IgD-negative memory B cell (primary cell): Measurements from ENCODE around the gene RFFL. TPM values are rescaled to one million over a fixed set of nuclear protein-coding genes. Genes with fewer than 3 reads are reported as not detected.

Experiments
- H3K27ac Mint-ChIP-seq, 3 donors: one replicate each; pipeline ENCODE4 v1.8.0; 2020 to 2022; ENCODE audit warnings: mild to moderate bottlenecking in 3 of 3, mixed read lengths in 3 of 3, moderate library complexity in 1 of 3
- H3K27me3 Mint-ChIP-seq: one replicate; pipeline ENCODE4 v1.8.0; 2021; ENCODE audit warnings: mixed read lengths
- H3K36me3 Mint-ChIP-seq: one replicate; pipeline ENCODE4 v1.8.0; 2020; ENCODE audit warnings: mild to moderate bottlenecking, mixed read lengths
- H3K4me1 Mint-ChIP-seq, 3 donors: one replicate each; pipeline ENCODE4 v1.8.0; 2020 to 2022; ENCODE audit warnings: mixed read lengths in 3 of 3, mild to moderate bottlenecking in 1 of 3
- H3K4me3 Mint-ChIP-seq, 4 donors: one replicate each; pipeline ENCODE4 v1.8.0; 2020 to 2022; ENCODE audit warnings: mild to moderate bottlenecking in 4 of 4, mixed read lengths in 4 of 4, moderate library complexity in 3 of 4
- H3K9me3 Mint-ChIP-seq, 3 donors: one replicate each; pipeline ENCODE4 v1.8.0; 2020 to 2021; ENCODE audit warnings: mixed read lengths in 3 of 3, mild to moderate bottlenecking in 1 of 3
- polyA plus RNA-seq: library from polyadenylated mRNA; unstranded; fragments of 300-500 nt; fragmentation: Illumina TruSeq; gene quantifications from one replicate; pipeline ENCODE4 v1.2.3, GENCODE V29; 2021

RFFL gene
- polyA plus RNA-seq, 1 donor from 2014 or later = 28.9 TPM

DNA sequence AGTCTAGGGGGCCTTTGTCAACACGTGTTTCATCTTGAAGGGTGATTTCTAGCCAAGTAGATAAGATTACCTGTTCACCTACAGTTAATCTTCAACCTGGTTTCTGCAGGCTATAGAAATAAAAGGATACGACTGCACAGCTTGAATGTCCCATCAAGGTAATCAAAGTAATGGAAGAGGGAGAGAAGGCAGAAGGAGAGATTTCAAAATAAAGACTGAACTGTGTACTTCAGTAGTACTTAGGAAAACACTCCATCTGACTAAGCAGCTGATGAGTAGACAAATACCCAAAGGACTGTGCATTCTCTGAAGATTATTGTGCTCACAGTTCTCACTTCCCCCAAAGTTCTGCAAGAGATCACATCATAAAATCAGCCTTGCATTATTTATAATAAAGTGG, 5.8 kb upstream of the RFFL start:
- Mint-ChIP-seq H3K4me1 (peaks cover 29 to 38% (median 32%) of the 10 kb centered on the region in 3 donors), H3K9me3 (no peaks in the 10 kb centered on the region), H3K27me3 (no peaks in the 10 kb centered on the region), H3K27ac (no peak overlapping the region), H3K4me3 (no peak overlapping the region), H3K36me3 (no peaks in the 10 kb centered on the region)

DNA sequence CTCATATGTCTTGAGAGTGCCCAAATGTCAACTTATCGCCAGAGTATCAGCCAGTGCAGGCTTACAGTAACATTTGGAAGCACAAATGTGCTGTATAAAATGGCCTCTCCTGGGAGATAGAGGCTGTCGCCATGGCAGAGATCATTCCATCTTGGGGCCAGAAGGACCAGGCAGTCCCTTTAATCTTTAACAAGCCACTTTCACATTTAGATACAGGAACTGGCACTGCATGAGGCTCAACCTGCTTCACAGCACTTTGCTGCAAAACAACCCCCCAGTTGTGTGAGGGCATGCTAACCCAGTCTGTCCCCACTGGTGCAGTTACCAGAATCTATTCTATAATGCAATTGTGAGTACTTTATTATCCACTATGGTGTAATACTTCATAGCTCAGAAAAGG, 4.7 kb upstream of the RFFL start:
- Mint-ChIP-seq H3K27me3 (no peaks in the 10 kb centered on the region), H3K4me1 (peaks cover 29 to 39% (median 32%) of the 10 kb centered on the region in 3 donors), H3K27ac (no peak overlapping the region), H3K36me3 (no peaks in the 10 kb centered on the region), H3K9me3 (no peaks in the 10 kb centered on the region), H3K4me3 (no peak overlapping the region)

DNA sequence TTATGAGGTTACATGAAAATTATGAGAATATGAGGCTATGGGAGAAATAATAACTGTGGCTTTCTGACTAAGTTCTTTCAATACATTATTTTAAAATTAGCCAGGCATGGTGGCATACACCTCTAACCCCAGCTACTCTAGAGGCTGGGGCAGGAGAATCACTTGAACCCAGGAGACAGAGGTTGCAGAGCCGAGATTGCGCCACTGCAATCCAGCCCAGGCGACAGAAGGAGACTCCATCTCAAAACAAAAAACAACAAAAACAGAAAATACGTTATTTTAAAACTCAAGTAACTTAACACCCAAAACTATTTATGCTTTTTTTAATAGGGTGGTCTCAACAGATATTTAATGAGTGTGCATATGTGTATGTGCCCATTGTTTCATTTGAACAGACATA, 2.4 kb upstream of the RFFL start:
- Mint-ChIP-seq H3K4me1 (peaks cover 28 to 35% (median 29%) of the 10 kb centered on the region in 3 donors), H3K4me3 (peak overlapping the region in 1 of 4 donors; percentile 55), H3K27me3 (no peaks in the 10 kb centered on the region), H3K27ac (peak overlapping the region in 1 of 3 donors; percentile 90), H3K36me3 (no peaks in the 10 kb centered on the region), H3K9me3 (no peaks in the 10 kb centered on the region)

DNA sequence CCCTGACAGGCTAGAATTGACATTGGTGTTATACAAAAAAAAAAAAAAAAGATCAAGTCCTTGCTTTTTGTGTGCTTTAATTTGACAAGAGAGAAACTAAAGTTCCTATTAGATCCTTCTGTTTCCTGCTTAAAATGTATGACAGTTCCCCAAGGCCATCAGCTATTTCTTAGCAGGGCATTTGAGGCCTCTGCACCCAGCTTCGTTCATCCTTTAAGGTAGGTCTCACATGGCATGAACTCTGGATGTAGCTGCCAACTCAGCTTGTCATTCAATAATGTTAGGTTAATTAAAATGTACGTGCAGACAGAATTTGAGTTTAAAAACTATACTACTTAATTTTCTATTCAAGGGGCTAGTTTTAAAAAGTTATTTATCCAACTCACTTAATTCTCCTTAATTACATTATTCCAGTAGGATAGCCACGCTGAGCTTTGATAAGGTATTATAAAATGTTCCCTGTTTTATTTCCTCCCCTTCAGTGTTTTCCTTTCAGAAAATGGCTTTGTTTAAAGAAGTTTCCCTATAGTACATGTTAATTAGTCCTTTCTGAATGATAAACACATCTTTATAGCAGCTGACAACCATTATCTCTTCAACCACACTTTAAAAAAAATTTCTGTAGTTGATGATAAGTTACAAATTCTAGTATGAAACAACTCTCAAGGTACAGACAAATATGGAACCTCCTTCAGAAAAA, 1.2 kb upstream of the RFFL start:
- H3K27me3 Mint-ChIP-seq = no peaks in the 10 kb centered on the region
- no peaks in the 10 kb centered on the region for H3K9me3 Mint-ChIP-seq
- peak overlapping the region in 1 of 3 donors; percentile 27 for H3K27ac Mint-ChIP-seq
- peaks cover 23 to 34% (median 24%) of the 10 kb centered on the region in 3 donors for H3K4me1 Mint-ChIP-seq
- H3K36me3 Mint-ChIP-seq = peaks cover 4% of the 10 kb centered on the region
- H3K4me3 Mint-ChIP-seq = no peak overlapping the region

DNA sequence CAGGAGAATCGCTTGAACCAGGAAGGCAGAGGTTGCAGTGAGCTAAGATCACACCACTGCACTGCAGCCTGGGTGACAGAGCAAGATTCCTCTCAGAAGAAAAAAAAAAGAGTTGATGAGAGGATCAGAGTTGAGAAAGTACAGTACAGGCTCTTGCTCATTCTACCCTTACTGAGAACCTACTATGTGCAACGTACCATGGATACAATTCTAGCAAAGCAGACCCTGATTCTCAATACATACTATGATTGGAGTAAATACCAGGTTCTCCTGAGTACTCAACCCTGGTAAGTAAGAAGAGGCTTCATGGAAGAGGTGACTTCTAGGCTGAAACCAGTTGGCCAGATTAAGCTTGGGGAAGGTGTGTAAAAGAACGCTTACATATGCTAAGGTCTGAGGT, 1.2 kb downstream of the RFFL start:
- H3K9me3 Mint-ChIP-seq = no peaks in the 10 kb centered on the region
- peaks cover 4% of the 10 kb centered on the region for H3K36me3 Mint-ChIP-seq
- H3K4me1 Mint-ChIP-seq = peaks cover 13 to 21% (median 15%) of the 10 kb centered on the region in 3 donors
- peak overlapping the region in 2 of 3 donors; percentile 46 to 89 for H3K27ac Mint-ChIP-seq
- H3K27me3 Mint-ChIP-seq = no peaks in the 10 kb centered on the region
- H3K4me3 Mint-ChIP-seq = peak overlapping the region in 3 of 4 donors; percentile 3 to 80 (median 58)

DNA sequence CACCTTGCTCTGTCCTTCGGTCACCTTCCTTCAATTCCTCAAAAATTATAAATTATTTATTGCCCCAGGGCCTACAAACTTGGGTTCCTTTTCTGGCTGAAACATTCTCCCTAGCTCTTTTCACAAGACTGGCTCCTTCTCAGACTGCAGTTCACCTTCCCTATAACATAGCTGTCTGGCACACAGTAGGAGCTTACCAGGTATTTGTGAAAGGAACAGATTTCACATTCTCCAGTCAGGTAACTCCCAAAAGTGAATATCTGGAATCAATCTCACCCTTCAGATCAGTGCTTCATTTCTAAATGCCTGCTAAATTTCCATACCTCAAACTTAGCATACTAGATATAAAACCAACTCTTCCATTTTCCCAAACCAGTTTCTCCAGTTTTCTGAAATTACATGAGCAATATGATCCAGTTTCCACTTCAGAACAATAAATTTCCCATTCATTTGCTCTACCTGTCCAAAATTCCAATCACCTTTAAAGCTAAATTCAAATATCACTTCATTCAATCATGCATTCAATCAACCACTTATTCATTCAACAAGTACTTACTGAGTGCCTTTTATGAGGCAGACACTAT, 6.1 kb downstream of the RFFL start:
- Mint-ChIP-seq H3K9me3 (no peaks in the 10 kb centered on the region), H3K27ac (peak overlapping the region in 1 of 3 donors; percentile 33), H3K4me1 (peaks cover 15 to 24% (median 19%) of the 10 kb centered on the region in 3 donors), H3K4me3 (no peak overlapping the region), H3K27me3 (no peaks in the 10 kb centered on the region), H3K36me3 (peaks cover 12% of the 10 kb centered on the region)

DNA sequence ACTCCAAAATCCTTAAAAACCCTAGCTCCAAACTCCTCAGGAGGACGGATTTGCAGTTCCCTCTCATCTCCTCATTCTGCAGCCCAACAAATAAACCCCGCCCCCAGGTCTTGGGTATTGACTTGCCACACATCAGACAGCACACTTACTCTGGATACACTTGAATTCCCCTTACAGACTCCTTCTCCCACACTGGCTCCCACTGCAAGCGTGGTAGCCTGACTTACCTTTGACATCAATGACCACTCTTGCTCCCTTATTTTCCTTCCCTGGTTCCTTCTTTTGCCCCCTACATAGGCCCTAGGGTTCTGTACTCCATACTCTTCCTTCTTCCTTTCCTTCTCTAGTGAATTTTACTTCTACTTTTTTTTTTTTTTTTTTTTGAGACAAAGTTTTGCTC, 7.5 kb downstream of the RFFL start:
- Mint-ChIP-seq H3K27me3 (no peaks in the 10 kb centered on the region), H3K4me1 (peaks cover 30 to 37% (median 30%) of the 10 kb centered on the region in 3 donors), H3K9me3 (no peaks in the 10 kb centered on the region), H3K27ac (no peak overlapping the region), H3K4me3 (no peak overlapping the region), H3K36me3 (peaks cover 12% of the 10 kb centered on the region)

DNA sequence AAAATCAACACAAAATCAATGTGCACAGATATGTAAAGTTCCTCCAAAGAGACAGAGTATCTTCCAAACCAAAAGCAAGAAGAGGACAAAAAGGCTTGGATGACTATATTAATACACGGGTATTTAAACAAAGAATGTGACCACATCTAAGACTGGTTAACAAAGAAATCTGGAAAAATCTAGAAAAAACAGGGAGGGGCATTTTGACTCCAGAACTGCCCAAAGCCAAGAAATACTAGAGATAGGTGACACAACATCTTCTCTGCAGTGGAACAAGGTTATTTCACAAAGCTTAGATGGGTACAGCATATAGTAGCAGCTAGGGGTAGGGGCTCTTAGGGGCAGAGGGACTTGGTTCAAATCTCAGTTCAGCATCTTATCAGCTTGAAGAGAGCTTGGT, 10.3 kb downstream of the RFFL start:
- Mint-ChIP-seq H3K9me3 (no peaks in the 10 kb centered on the region), H3K4me1 (peaks cover 39 to 48% (median 39%) of the 10 kb centered on the region in 3 donors), H3K27me3 (no peaks in the 10 kb centered on the region), H3K4me3 (no peak overlapping the region), H3K36me3 (peaks cover 11% of the 10 kb centered on the region), H3K27ac (peak overlapping the region; percentile 35 to 90 (median 85))

DNA sequence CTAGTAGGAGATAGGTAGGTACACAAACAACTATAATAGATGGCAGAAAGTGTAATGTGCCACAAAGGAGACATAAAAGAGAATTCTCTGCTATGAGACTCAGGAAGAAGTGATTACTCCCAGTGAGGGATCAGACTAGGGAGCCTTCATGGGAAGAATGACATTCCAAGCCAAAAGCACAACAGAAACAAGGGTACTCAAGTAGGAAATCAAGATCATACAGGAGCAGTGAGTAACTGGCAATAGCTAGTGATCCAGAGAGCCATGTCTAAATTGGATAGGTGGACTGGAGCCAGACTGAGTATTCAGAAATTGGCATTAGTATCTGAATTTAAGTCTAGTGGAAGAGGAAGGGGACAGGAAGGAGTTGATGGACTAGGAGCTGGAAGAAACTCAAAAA, 10.7 kb downstream of the RFFL start:
- Mint-ChIP-seq H3K27me3 (no peaks in the 10 kb centered on the region), H3K27ac (peak overlapping the region; percentile 84 to 99 (median 90)), H3K4me1 (peaks cover 39 to 48% (median 39%) of the 10 kb centered on the region in 3 donors), H3K9me3 (no peaks in the 10 kb centered on the region), H3K4me3 (peak overlapping the region in 3 of 4 donors; percentile 57 to 91 (median 66)), H3K36me3 (peaks cover 11% of the 10 kb centered on the region)

DNA sequence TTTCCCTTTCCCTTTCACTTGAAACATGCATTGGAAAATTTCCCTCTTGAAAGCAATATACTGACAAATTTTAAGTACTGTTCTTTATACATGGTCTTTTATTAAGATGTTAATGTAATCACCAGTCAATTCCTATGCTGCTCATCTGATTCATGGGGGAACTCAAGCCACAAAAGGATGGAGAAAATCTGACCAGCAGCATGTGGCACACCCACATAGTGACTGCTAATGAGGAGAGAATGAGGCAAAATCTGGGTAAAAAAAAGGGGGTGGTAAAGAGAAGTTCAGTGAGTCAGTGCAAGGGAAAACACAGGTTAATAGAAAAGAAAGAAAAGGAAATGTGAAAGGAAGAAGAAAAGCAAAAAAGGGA, 11.3 kb downstream of the RFFL start:
- H3K27me3 Mint-ChIP-seq = no peaks in the 10 kb centered on the region
- peak overlapping the region in 3 of 4 donors; percentile 57 to 91 (median 66) for H3K4me3 Mint-ChIP-seq
- peaks cover 39 to 47% (median 39%) of the 10 kb centered on the region in 3 donors for H3K4me1 Mint-ChIP-seq
- H3K9me3 Mint-ChIP-seq = no peaks in the 10 kb centered on the region
- peaks cover 11% of the 10 kb centered on the region for H3K36me3 Mint-ChIP-seq
- H3K27ac Mint-ChIP-seq = peak overlapping the region; percentile 84 to 99 (median 90)

DNA sequence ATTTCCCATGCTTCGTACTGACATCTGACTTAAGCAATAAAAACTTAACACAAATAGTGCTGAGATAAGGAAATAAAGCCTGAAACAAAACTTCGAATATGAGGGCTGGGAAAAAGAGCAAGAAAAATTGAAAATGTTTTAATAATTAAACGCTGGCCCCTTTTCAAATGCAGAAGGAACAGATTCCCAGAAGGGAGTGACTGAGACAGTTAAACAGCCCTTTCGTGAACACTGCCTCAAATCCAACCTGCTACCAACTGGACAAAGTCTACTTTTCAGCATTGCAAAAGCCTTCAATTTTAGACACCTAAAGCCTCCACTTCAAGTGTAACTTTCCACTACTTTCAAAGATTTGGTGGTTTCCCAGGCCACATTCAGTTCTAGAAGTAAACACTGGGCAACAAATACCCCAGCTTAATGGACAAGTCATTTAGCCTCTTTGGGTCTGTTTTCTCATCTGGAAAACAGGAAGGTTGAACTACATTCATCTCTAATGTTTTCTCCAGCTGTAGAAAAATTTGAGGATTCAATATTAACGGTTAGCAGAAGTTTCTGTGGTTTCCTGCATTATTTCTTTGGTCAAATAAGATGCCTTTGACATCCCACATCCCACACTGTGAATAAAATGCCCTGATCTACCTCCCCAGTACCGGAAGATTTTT, 11.8 kb downstream of the RFFL start:
- Mint-ChIP-seq H3K4me3 (peak overlapping the region; percentile 8 to 91 (median 72)), H3K27ac (peak overlapping the region; percentile 84 to 99 (median 90))

DNA sequence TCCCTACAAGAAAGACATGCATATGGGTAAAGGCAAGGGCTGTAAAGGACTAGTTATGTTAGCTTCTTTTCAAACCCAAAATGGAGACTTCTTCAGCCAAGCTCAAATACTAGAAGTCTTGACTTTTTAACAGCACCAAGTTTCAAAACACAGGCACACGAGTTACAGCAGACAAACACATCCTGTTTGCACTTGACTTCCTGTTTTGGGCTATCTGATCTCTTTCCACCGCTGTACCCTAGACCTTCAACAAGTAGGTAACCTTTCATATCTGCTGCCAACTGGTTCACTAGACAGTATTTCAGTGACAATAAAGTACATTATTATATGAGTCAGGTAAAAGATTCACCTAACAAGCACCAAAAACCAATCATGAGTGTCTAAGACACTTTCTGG, 12.3 kb downstream of the RFFL start:
- Mint-ChIP-seq H3K36me3 (peaks cover 11% of the 10 kb centered on the region), H3K27me3 (no peaks in the 10 kb centered on the region), H3K9me3 (no peaks in the 10 kb centered on the region), H3K27ac (peak overlapping the region; percentile 84 to 99 (median 90)), H3K4me1 (peaks cover 48 to 55% (median 49%) of the 10 kb centered on the region in 3 donors), H3K4me3 (peak overlapping the region; percentile 8 to 91 (median 72))

More for the DNA sequence above, 11.8 kb downstream of the RFFL start:
- Mint-ChIP-seq H3K4me1 (peaks cover 44 to 51% (median 44%) of the 10 kb centered on the region in 3 donors), H3K36me3 (peaks cover 11% of the 10 kb centered on the region), H3K9me3 (no peaks in the 10 kb centered on the region), H3K27me3 (no peaks in the 10 kb centered on the region)

DNA sequence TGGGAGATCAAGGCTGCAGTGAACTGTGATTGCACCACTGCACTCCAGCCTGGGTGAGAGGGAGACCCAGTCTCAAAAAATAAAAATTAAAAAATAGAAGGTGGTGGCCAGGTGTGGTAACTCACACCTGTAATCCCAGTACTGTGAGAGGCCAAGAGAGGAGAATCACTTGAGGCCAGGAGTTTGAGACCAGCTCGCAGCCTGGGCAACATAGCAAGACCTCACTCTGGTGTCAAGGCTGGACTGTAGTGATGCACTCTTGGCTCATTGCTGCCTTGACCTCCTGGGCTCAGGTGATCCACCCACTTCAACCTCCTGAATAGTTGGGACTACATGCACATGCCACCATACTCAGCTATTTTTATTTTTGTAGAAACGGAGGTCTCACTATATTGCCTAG, 13.3 kb downstream of the RFFL start:
- Mint-ChIP-seq H3K4me3 (peak overlapping the region in 1 of 4 donors; percentile 61), H3K36me3 (peaks cover 11% of the 10 kb centered on the region), H3K27me3 (no peaks in the 10 kb centered on the region), H3K4me1 (peaks cover 56 to 59% (median 58%) of the 10 kb centered on the region in 3 donors), H3K9me3 (no peaks in the 10 kb centered on the region), H3K27ac (peak overlapping the region in 2 of 3 donors; percentile 87 to 93)

DNA sequence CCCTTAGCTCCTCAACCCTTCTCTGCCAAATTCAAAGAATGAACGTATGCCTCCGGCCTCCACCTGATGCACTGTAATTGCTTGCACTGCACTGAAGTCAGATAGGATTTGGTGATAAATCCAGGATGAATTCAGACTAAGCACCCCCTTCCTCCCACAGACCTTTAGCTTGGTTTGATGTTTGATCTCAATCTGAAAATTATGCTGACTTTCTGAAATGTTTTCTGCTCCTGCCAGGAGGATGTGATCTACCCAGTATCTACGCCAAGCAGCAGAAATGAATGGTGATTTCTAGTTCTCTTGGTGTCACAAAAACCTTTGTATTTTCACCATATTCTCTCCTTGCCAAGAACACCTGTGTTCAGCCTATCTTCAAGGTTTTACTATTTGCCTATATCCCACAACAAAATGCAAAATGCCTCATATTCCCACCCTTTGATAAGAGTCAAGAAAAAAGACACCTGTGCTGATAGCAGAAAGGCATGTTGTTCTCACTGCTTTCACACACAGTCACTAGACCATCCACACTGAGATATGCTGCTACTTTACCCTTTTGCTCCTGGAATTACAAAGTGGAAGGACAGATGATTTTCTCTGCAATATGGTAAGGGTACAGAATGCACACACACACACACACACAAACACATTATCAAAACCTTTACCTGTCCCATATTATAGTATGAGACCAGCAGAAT, 14.7 kb downstream of the RFFL start:
- H3K4me3 Mint-ChIP-seq = peak overlapping the region in 2 of 4 donors; percentile 31 to 38
- H3K27me3 Mint-ChIP-seq = no peaks in the 10 kb centered on the region
- no peaks in the 10 kb centered on the region for H3K9me3 Mint-ChIP-seq
- peak overlapping the region; percentile 47 to 75 (median 73) for H3K27ac Mint-ChIP-seq
- peaks cover 55 to 62% (median 61%) of the 10 kb centered on the region in 3 donors for H3K4me1 Mint-ChIP-seq
- H3K36me3 Mint-ChIP-seq = peaks cover 5% of the 10 kb centered on the region
